Measurements from ENCODE around the gene ZSCAN26. TPM values are rescaled to one million over a fixed set of nuclear protein-coding genes. Genes with fewer than 3 reads are reported as not detected.

The ZSCAN26 gene
- total RNA-seq, result 13.0 and 14.7 TPM in 2 replicates

GRCh38 chr6:28266962-28267694 lies at the start of gene ZSCAN26:
TSS of gene ZSCAN26 (plus strand) at chr6:28267143. CDS start at chr6:28271920, 4,777 bp downstream.

GRCh38 chr6:28225056-28225834 lies 41.7 kb upstream of the ZSCAN26 start, which contains the start of gene ZSCAN9:
TSS of gene ZSCAN9 (plus strand) at chr6:28225275. CDS start at chr6:28227085, 1,810 bp downstream.

GRCh38 chr6:28252009-28252975 lies 14.7 kb upstream of the ZSCAN26 start, which contains the start of gene ZKSCAN4:
TSS of gene ZKSCAN4 (minus strand) at chr6:28252269. CDS start at chr6:28251980, 289 bp downstream.

GRCh38 chr6:28258877-28259777 lies 7.8 kb upstream of the ZSCAN26 start, which contains the start of gene NKAPL:
TSS of gene NKAPL (plus strand) at chr6:28259297. CDS start at chr6:28259372, 75 bp downstream.

GRCh38 chr6:28281288-28282064 lies 14.5 kb downstream of the ZSCAN26 start, which contains the start of gene PGBD1:
TSS of gene PGBD1 (plus strand) at chr6:28281572. CDS start at chr6:28283814, 2,242 bp downstream.

Small RNAs within 50 kb of the gene (small RNA-seq; reads per million reads assigned to genes)
- gene AL021997.1 (not detected), gene AL021997.2 (not detected)

Other genes starting within 250 kb of the ZSCAN26 start
- 1.6 and 2.2 TPM in 2 replicates for gene ZNF165, start 186.6 kb upstream of the ZSCAN26 start, total RNA-seq
- 0.79 and 1.1 TPM in 2 replicates for gene ZSCAN16, start 142.5 kb upstream of the ZSCAN26 start, total RNA-seq
- gene ZKSCAN8, start 125.3 kb upstream of the ZSCAN26 start, total RNA-seq, result 18.1 and 18.8 TPM in 2 replicates
- gene ZSCAN9, start 41.9 kb upstream of the ZSCAN26 start, total RNA-seq, result 14.9 and 16.5 TPM in 2 replicates
- 6.2 and 8.6 TPM in 2 replicates for gene ZKSCAN4, start 14.9 kb upstream of the ZSCAN26 start, total RNA-seq
- gene NKAPL, start 7.8 kb upstream of the ZSCAN26 start, total RNA-seq, result 2.7 and 3.5 TPM in 2 replicates
- gene PGBD1, start 14.4 kb downstream of the ZSCAN26 start, total RNA-seq, result 3.5 and 4.8 TPM in 2 replicates
- gene ZSCAN31, start 69.0 kb downstream of the ZSCAN26 start, total RNA-seq, result 2.0 and 2.3 TPM in 2 replicates
- gene ZKSCAN3, start 82.8 kb downstream of the ZSCAN26 start, total RNA-seq, result 3.9 and 7.9 TPM in 2 replicates
- 8.4 and 9.0 TPM in 2 replicates for gene ZSCAN12, start 132.6 kb downstream of the ZSCAN26 start, total RNA-seq
- gene ZSCAN23, start 176.3 kb downstream of the ZSCAN26 start, total RNA-seq, result 8.2 and 11.0 TPM in 2 replicates
- gene GPX6, start 248.7 kb downstream of the ZSCAN26 start, total RNA-seq, result not detected in 2 replicates